LNCaP clone FGC (cell line): ENCODE results near the gene RAB29.
A peak's percentile ranks its signal among the peaks of the same experiment; 100 is the strongest.
"Not testable (repeated sequence)": the region's sequence is repeated elsewhere in the genome, so short reads cannot be mapped to it uniquely, and the experiment has no call there.

ENCODE experiments used
- DNase-seq: peaks from one replicate; pipeline ENCODE4 v3.0.0-alpha.2; 2011; ENCODE audit warnings: low read depth
- H3K4me3 ChIP-seq: 2 replicates; pipeline ENCODE4 v1.5.1; 2011; ENCODE audit warnings: mild to moderate bottlenecking, low read depth, low read length, control low read depth
- TF ChIP-seq, protein P1 (sequence below): IDR thresholded peaks from 2 replicates; pipeline ENCODE4 v1.5.1; 2012; ENCODE audit warnings: mild to moderate bottlenecking; ENCODE audit not compliant: control insufficient read depth, insufficient read depth; ENCODE audit errors: extremely low read depth

Gene RAB29

DNA sequence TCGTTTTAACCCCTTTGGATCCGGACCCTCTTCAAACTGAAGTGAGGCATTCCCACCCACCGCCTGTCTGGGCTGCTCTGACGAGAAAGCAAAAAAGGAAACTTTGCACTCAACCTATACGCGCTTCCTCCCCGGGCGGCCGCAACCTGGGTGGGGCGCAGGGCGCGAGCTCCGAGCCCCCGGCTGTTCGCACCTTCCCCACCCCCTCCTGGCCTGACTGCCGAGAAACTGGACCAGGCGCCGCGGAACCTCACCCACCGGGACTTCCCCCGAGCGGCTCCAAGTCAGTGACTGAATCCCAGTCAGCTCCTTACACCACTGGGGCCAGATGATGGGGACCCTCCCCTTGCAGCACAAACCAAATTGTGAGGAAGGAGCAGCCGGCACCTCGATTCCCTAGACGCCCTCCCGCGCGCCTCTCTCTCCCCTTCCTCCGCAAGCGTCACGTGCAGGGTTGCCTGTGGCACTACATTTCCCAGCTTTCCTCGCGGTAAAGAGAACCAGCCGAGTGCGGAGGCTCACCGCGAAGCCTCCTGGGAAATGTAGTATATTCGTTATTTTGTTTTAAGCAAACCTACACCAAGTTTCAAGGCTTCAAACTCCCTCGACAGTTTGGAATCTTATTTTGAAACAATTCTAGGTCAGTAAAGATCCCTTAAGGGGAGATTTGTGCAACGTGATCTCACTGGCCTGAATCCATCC lies at the start of gene RAB29:
TSS of gene RAB29 (minus strand) at position 468 of the 702 bp plus-strand sequence. CDS start 526 bp downstream, outside the sequence.
- peak; percentile 46 for DNase-seq
- peak within 1 kb of the TSS; percentile 88 for H3K4me3 ChIP-seq
- TF ChIP-seq, protein P1, sequence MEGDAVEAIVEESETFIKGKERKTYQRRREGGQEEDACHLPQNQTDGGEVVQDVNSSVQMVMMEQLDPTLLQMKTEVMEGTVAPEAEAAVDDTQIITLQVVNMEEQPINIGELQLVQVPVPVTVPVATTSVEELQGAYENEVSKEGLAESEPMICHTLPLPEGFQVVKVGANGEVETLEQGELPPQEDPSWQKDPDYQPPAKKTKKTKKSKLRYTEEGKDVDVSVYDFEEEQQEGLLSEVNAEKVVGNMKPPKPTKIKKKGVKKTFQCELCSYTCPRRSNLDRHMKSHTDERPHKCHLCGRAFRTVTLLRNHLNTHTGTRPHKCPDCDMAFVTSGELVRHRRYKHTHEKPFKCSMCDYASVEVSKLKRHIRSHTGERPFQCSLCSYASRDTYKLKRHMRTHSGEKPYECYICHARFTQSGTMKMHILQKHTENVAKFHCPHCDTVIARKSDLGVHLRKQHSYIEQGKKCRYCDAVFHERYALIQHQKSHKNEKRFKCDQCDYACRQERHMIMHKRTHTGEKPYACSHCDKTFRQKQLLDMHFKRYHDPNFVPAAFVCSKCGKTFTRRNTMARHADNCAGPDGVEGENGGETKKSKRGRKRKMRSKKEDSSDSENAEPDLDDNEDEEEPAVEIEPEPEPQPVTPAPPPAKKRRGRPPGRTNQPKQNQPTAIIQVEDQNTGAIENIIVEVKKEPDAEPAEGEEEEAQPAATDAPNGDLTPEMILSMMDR: no peak

- DNase-seq: no peak
- H3K4me3 ChIP-seq: no peak overlapping the region
- TF ChIP-seq, protein P1: no peak
Measured at GRCh38 chr1:205824180-205824579, 48.9 kb upstream of the RAB29 start.

- not testable (repeated sequence) for DNase-seq, H3K4me3 ChIP-seq
Measured at GRCh38 chr1:205823260-205823659, 48.0 kb upstream of the RAB29 start.

DNA sequence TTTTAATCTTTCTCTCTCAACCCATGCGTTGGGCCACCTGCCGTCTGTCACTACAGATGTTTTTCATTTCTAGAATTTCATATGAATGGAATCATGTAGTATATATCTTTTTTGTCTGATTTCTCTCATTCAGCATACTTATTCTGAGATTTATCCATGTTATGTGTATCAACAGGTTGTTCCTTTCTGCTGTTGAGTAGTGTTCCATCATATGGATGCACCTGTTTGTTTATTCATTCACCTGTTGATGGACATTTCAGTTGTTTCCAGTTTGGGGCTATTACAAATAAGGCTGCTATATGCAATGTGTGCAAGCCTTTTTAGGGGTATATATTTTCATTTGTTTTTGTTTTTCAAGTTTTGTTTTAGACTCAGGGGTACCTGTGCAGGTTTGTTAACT lies 47.1 kb upstream of the RAB29 start:
- no peak overlapping the region for H3K4me3 ChIP-seq
- TF ChIP-seq, protein P1: no peak

GRCh38 chr1:205817988-205818387 lies 42.7 kb upstream of the RAB29 start:
- H3K4me3 ChIP-seq: no peak overlapping the region
- TF ChIP-seq, protein P1: no peak
- DNase-seq: no peak

More for the DNA sequence above, 47.1 kb upstream of the RAB29 start:
- DNase-seq: no peak

GRCh38 chr1:205817364-205817763 lies 42.1 kb upstream of the RAB29 start:
- DNase-seq: no peak
- TF ChIP-seq, protein P1: no peak
- no peak overlapping the region for H3K4me3 ChIP-seq

GRCh38 chr1:205813755-205814058 lies 38.4 kb upstream of the RAB29 start:
- H3K4me3 ChIP-seq: peak overlapping the region; percentile 81
- TF ChIP-seq, protein P1: no peak
- no peak for DNase-seq
